Measurements from ENCODE around the gene ADCY5. TPM values are rescaled to one million over a fixed set of nuclear protein-coding genes. Genes with fewer than 3 reads are reported as not detected.

ADCY5 gene
- total and polyA plus RNA-seq, 2 experiments from 2014 or later = 3.1 to 4.7 TPM

DNA sequence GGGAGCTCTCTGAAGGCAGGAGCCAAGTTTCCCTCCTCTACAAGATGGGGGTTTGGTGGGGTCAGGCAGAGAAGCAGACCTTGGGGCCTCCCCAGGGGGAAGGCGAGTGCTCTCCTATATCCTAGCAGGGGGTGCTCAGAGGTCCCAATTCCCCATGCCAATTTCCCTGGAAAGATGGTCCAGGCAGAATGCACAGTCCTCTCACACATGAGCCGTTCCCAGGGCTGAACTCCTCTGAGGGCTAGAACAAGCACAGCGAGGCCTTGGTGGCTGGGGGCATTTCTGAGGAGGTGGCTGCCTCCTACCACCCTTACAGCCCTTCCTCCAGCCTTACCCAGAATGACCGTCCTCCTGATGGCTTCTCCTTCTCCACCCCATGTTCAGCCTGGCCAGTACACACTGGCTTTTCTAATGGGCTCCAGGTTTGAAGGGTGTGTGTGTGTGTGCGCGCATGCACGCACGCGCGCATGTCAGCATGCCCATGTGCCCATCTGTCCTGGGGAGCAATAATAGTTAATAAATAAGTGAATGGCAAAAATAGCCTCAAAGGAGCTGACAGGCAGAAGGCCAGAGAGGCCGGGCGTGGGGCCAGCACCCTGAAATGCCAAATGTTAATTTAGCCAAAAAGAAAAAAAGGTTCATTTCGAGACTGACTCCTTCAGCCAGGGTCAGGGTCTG is 24.4 kb downstream of the ADCY5 start:
- no peak overlapping the region for H3K27ac ChIP-seq
- H2AFZ ChIP-seq = no peak overlapping the region

DNA sequence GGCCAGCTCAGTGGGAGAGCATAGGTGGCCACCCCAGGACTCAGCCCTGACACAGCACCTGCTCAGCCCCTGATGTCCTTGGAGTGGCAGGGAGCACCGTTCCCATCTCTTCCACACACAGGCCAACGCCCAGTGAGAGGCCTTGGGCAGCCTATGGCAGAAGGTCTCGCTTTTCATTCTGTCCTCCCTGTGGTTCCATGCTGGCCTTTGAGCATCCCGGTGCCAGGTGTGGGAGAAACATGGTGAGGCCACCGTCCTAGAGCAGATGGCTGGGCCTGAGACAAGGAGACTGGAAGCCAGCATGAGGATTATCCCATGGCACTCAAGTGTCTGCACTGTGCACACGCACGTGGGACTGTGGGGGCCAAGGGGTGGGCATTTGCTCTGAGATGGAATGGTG is 25.1 kb downstream of the ADCY5 start:
- no peak for DNase-seq (ENCODE audit: low spot score)
- Histone ChIP-seq H3K27me3 (no peaks in the 10 kb centered on the region), H3K27ac (no peak overlapping the region), H4K20me1 (ENCODE audit: insufficient read depth, poor library complexity, severe bottlenecking) (no peaks in the 10 kb centered on the region), H3K79me2 (no peaks in the 10 kb centered on the region), H3K4me2 (no peak overlapping the region), H3K9me3 (ENCODE audit: low read depth) (no peaks in the 10 kb centered on the region), H3K4me3 (no peak overlapping the region), H2AFZ (no peak overlapping the region), H3K4me1 (ENCODE audit: insufficient read depth) (peaks cover 8% of the 10 kb centered on the region), H3K36me3 (replicated peaks; ENCODE audit: insufficient read depth, low read depth) (no peaks in the 10 kb centered on the region), H3K9me2 (replicated peaks; ENCODE audit: insufficient read depth) (no peaks in the 10 kb centered on the region)
- 77% methylated on average over 7 of the region's 7 CpGs for WGBS (ENCODE audit: low lambda C conversion rate, missing lambda C conversion rate)
- no peak for TF ChIP-seq EZH2 (IDR thresholded peaks at IDR 0.05; ENCODE audit: borderline replicate concordance)
- TF ChIP-seq, protein P1, sequence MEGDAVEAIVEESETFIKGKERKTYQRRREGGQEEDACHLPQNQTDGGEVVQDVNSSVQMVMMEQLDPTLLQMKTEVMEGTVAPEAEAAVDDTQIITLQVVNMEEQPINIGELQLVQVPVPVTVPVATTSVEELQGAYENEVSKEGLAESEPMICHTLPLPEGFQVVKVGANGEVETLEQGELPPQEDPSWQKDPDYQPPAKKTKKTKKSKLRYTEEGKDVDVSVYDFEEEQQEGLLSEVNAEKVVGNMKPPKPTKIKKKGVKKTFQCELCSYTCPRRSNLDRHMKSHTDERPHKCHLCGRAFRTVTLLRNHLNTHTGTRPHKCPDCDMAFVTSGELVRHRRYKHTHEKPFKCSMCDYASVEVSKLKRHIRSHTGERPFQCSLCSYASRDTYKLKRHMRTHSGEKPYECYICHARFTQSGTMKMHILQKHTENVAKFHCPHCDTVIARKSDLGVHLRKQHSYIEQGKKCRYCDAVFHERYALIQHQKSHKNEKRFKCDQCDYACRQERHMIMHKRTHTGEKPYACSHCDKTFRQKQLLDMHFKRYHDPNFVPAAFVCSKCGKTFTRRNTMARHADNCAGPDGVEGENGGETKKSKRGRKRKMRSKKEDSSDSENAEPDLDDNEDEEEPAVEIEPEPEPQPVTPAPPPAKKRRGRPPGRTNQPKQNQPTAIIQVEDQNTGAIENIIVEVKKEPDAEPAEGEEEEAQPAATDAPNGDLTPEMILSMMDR (IDR thresholded peaks at IDR 0.05; ENCODE audit: poor library complexity) = no peak
- no peak for TF ChIP-seq EZH2phosphoT487 (IDR thresholded peaks at IDR 0.05; ENCODE audit: low read depth, severe bottlenecking, unreplicated experiment)

More for the DNA sequence above, 24.4 kb downstream of the ADCY5 start:
- no peaks in the 10 kb centered on the region for H3K9me2 ChIP-seq (replicated peaks; ENCODE audit: insufficient read depth)
- 88% methylated on average over 13 of the region's 13 CpGs for WGBS (ENCODE audit: low lambda C conversion rate, missing lambda C conversion rate)
- no peak for DNase-seq (ENCODE audit: low spot score)
- no peak overlapping the region for H3K4me3 ChIP-seq
- H3K27me3 ChIP-seq = no peaks in the 10 kb centered on the region
- H4K20me1 ChIP-seq (ENCODE audit: insufficient read depth, poor library complexity, severe bottlenecking) = no peaks in the 10 kb centered on the region
- H3K4me1 ChIP-seq (ENCODE audit: insufficient read depth) = peaks cover 8% of the 10 kb centered on the region
- H3K9me3 ChIP-seq (ENCODE audit: low read depth) = no peaks in the 10 kb centered on the region
- no peaks in the 10 kb centered on the region for H3K36me3 ChIP-seq (replicated peaks; ENCODE audit: insufficient read depth, low read depth)
- no peaks in the 10 kb centered on the region for H3K79me2 ChIP-seq
- no peak overlapping the region for H3K4me2 ChIP-seq
- TF ChIP-seq EZH2 (IDR thresholded peaks at IDR 0.05; ENCODE audit: borderline replicate concordance) = no peak
- TF ChIP-seq EZH2phosphoT487 (IDR thresholded peaks at IDR 0.05; ENCODE audit: low read depth, severe bottlenecking, unreplicated experiment) = no peak
- TF ChIP-seq, protein P1 (IDR thresholded peaks at IDR 0.05; ENCODE audit: poor library complexity) = no peak

DNA sequence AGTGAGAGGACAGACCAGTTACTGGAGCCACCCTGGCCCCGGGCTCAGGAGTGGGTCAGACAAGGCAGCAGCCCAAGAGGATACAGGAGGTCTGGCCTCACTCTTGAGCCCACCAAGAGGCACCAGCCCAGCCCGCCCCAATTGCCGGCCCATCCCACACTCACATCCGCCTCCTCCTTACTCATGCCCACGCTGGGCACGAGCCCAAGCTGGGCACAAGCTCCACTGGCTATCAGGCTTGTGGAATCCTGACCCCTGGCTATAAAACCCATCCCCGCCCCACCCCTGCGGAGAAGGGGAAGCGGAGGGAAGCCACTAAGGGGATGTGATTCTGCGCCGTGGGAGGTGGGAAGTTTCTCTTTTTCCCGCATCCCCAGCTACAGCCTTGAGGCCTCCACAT is 25.9 kb downstream of the ADCY5 start:
- DNase-seq (ENCODE audit: low spot score) = no peak
- 96% methylated on average over 9 of the region's 12 CpGs for WGBS (ENCODE audit: low lambda C conversion rate, missing lambda C conversion rate)
- no peak overlapping the region for H2AFZ ChIP-seq
- H3K36me3 ChIP-seq (replicated peaks; ENCODE audit: insufficient read depth, low read depth) = no peaks in the 10 kb centered on the region
- H3K27ac ChIP-seq = no peak overlapping the region
- TF ChIP-seq, protein P1 (IDR thresholded peaks at IDR 0.05; ENCODE audit: poor library complexity) = no peak
- TF ChIP-seq EZH2phosphoT487 (IDR thresholded peaks at IDR 0.05; ENCODE audit: low read depth, severe bottlenecking, unreplicated experiment) (no peak), EZH2 (IDR thresholded peaks at IDR 0.05; ENCODE audit: borderline replicate concordance) (no peak)
- no peaks in the 10 kb centered on the region for H3K79me2 ChIP-seq
- no peaks in the 10 kb centered on the region for H3K27me3 ChIP-seq
- no peak overlapping the region for H3K4me3 ChIP-seq
- H4K20me1 ChIP-seq (ENCODE audit: insufficient read depth, poor library complexity, severe bottlenecking) = no peaks in the 10 kb centered on the region
- no peak overlapping the region for H3K4me2 ChIP-seq
- H3K9me2 ChIP-seq (replicated peaks; ENCODE audit: insufficient read depth) = no peaks in the 10 kb centered on the region
- no peaks in the 10 kb centered on the region for H3K9me3 ChIP-seq (ENCODE audit: low read depth)
- H3K4me1 ChIP-seq (ENCODE audit: insufficient read depth) = peaks cover 8% of the 10 kb centered on the region
